Dermis blood vessel endothelial cell (primary cell): ENCODE measurements around the gene ARMC3. TPM values are rescaled to one million over a fixed set of nuclear protein-coding genes. Genes with fewer than 3 reads are reported as not detected.
"Not testable (repeated sequence)": the region's sequence is repeated elsewhere in the genome, so short reads cannot be mapped to it uniquely, and the experiment has no call there.

ENCODE experiments used
- DNase-seq: peaks from one replicate; pipeline ENCODE4 v3.0.0; 2010
- total RNA-seq: library from RNA; depleted of rRNA; stranded (reverse); fragments of >200 nt; gene quantifications from 2 replicates; pipeline ENCODE4 v1.2.3, GENCODE V29; 2014

The ARMC3 gene
- total RNA-seq = not detected in 2 replicates

- DNase-seq = peak; percentile 66
Observed at GRCh38 chr10:22927661-22928403, at the start of gene ARMC3. Gene ARMC3 (plus strand): TSS chr10:22928053. CDS start chr10:22931997, 3,944 bp downstream.

GRCh38 chr10:22891797-22892196 is 36.1 kb upstream of the ARMC3 start:
- DNase-seq = no peak

GRCh38 chr10:22893781-22894180 is 34.1 kb upstream of the ARMC3 start:
- no peak for DNase-seq

- DNase-seq = no peak
Observed at GRCh38 chr10:22894714-22895113, 33.1 kb upstream of the ARMC3 start.

GRCh38 chr10:22895252-22895651 is 32.6 kb upstream of the ARMC3 start:
- no peak for DNase-seq

GRCh38 chr10:22897371-22897770 is 30.5 kb upstream of the ARMC3 start:
- DNase-seq = no peak

GRCh38 chr10:22899307-22899706 is 28.5 kb upstream of the ARMC3 start:
- no peak for DNase-seq

- DNase-seq = no peak
Observed at GRCh38 chr10:22899775-22900174, 28.1 kb upstream of the ARMC3 start.

- no peak for DNase-seq
Observed at GRCh38 chr10:22900841-22901601, 26.8 kb upstream of the ARMC3 start.

- DNase-seq = not testable (repeated sequence)
Observed at GRCh38 chr10:22902147-22902546, 25.7 kb upstream of the ARMC3 start.

- DNase-seq = no peak
Observed at GRCh38 chr10:22903694-22904093, 24.2 kb upstream of the ARMC3 start.

- DNase-seq = no peak
Observed at GRCh38 chr10:22906767-22907166, 21.1 kb upstream of the ARMC3 start.

GRCh38 chr10:22908837-22909236 is 19.0 kb upstream of the ARMC3 start:
- DNase-seq = no peak

GRCh38 chr10:22909673-22910072 is 18.2 kb upstream of the ARMC3 start:
- DNase-seq = not testable (repeated sequence)

GRCh38 chr10:22911067-22911466 is 16.8 kb upstream of the ARMC3 start:
- no peak for DNase-seq

- DNase-seq = peak; percentile 81
Observed at GRCh38 chr10:22911889-22912762, 15.7 kb upstream of the ARMC3 start.

GRCh38 chr10:22912763-22913384 is 15.0 kb upstream of the ARMC3 start:
- DNase-seq = no peak

- DNase-seq = no peak
Observed at GRCh38 chr10:22913474-22914092, 14.3 kb upstream of the ARMC3 start.

- no peak for DNase-seq
Observed at GRCh38 chr10:22915314-22915713, 12.5 kb upstream of the ARMC3 start.

GRCh38 chr10:22925088-22925487 is 2.8 kb upstream of the ARMC3 start:
- DNase-seq = no peak

GRCh38 chr10:22927166-22927565 is 687 bp upstream of the ARMC3 start:
- DNase-seq = no peak

GRCh38 chr10:22929053-22929452 is 1.2 kb downstream of the ARMC3 start:
- not testable (repeated sequence) for DNase-seq
